Measurements from ENCODE around the gene BTAF1. TPM values are rescaled to one million over a fixed set of nuclear protein-coding genes. Genes with fewer than 3 reads are reported as not detected.

The BTAF1 gene
- total and polyA plus RNA-seq, 10 of the 15 experiments (the other 5 are each of a cell fraction or from before 2014, with no cell fraction given), result 11.8 to 157 (median 55.5) TPM

GRCh38 chr10:91987397-91988037, 63.9 kb downstream of the BTAF1 start:
- no peak for DNase-seq (ENCODE audit: low read depth, low spot score)
- Histone ChIP-seq H3K9me3 (replicated peaks; ENCODE audit: control insufficient read depth, insufficient read depth, low read length) (no peaks in the 10 kb centered on the region), H3K27ac (ENCODE audit: control insufficient read depth, insufficient read depth) (no peak overlapping the region), H3K4me2 (ENCODE audit: control insufficient read depth, insufficient read depth) (no peak overlapping the region), H4K20me1 (ENCODE audit: control insufficient read depth, insufficient read depth) (no peaks in the 10 kb centered on the region), H3K9ac (ENCODE audit: control insufficient read depth, insufficient read depth, low read length) (no peak overlapping the region), H2AFZ (ENCODE audit: control insufficient read depth, low read depth, low read length) (no peak overlapping the region), H3K27me3 (replicated peaks in 1 of 2; ENCODE audit: control insufficient read depth in 2 of 2, insufficient read depth in 2 of 2, low read length in 1 of 2) (no peaks in the 10 kb centered on the region), H3K36me3 (ENCODE audit: control insufficient read depth in 2 of 2, insufficient read depth in 2 of 2, low read length in 1 of 2) (peaks cover 4 to 38% of the 10 kb centered on the region in 2 experiments), H3K4me1 (ENCODE audit: control insufficient read depth, insufficient read depth, low read length) (no peaks in the 10 kb centered on the region; the same call in 1 of the 2 replicates), H3K79me2 (ENCODE audit: control insufficient read depth, insufficient read depth, low read length) (no peaks in the 10 kb centered on the region), H3K4me3 (no peak overlapping the region)
- ATAC-seq, result no peak
- intact Hi-C loops (cut with micrococcal nuclease; ENCODE audit: unreplicated experiment) (no loop called here), in situ Hi-C loops (cut with MboI) (no loop called here)
- no peak for FAIRE-seq
- ChIA-PET POLR2A (no interaction called here), CTCF (no interaction called here), RAD21 (ENCODE audit: unreplicated experiment) (no interaction called here), SMC1A (ENCODE audit: uncharacterized antibody, unreplicated experiment) (no interaction called here)
- WGBS (ENCODE audit: insufficient coverage, insufficient replicate concordance, low lambda C conversion rate, missing lambda C conversion rate), result over 99% methylated on average over 8 of the region's 8 CpGs
- BruUV-seq (replicated peaks), result no TSS peak
- TF ChIP-seq IKZF1 (conservative IDR thresholded peaks at IDR 0.05), result no peak
- no peak for TF ChIP-seq SREBF2 (IDR thresholded peaks at IDR 0.05; ENCODE audit: low read length)
- TF ChIP-seq HDAC2 (IDR thresholded peaks at IDR 0.05), result no peak
- TF ChIP-seq STAT1 (conservative IDR thresholded peaks at IDR 0.05), result no peak
- no peak for TF ChIP-seq ZBTB11 (CRISPR knock-in tag; IDR thresholded peaks at IDR 0.05)
- TF ChIP-seq REST (IDR thresholded peaks at IDR 0.05; ENCODE audit: low read depth, low read length), result no peak
- no peak for TF ChIP-seq STAT3 (IDR thresholded peaks at IDR 0.05; ENCODE audit: low read depth, low read length)
- no peak for TF ChIP-seq EGR1 (IDR thresholded peaks at IDR 0.05; ENCODE audit: borderline replicate concordance in 1 of 2, low read depth in 2 of 2, low read length in 2 of 2)
- no peak for TF ChIP-seq MXI1 (IDR thresholded peaks at IDR 0.05; ENCODE audit: low read depth, low read length)
- TF ChIP-seq NRF1 (conservative IDR thresholded peaks at IDR 0.05; ENCODE audit: low read depth, low read length), result no peak
- no peak for TF ChIP-seq E2F8 (IDR thresholded peaks at IDR 0.05; ENCODE audit: low read depth, partially characterized antibody)
- no peak for TF ChIP-seq WRNIP1 (IDR thresholded peaks at IDR 0.05; ENCODE audit: borderline replicate concordance, low read depth, low read length)
- TF ChIP-seq BCL3 (IDR thresholded peaks at IDR 0.05; ENCODE audit: borderline replicate concordance, insufficient read depth, low read depth, low read length, poor library complexity, severe bottlenecking), result no peak

All from GM12878 (cell line).